Psoas muscle (tissue), 8 donors: ENCODE data around the gene KCNH2. TPM values are rescaled to one million over a fixed set of nuclear protein-coding genes. Genes with fewer than 3 reads are reported as not detected.
A peak's percentile ranks its signal among the peaks of the same experiment; 100 is the strongest.

Source experiments
- ATAC-seq, 4 donors: fragments of 200-7000 bp; cut with Tn5 transposase; one replicate each; pipeline ENCODE4 v1.9.1; 2020; ENCODE audit warnings: moderate library complexity in 3 of 4, mild to moderate bottlenecking in 2 of 4
- DNase-seq, 2 donors: peaks; one replicate each; pipeline ENCODE4 v3.0.0-alpha.2; 2020
- H3K27ac ChIP-seq: fragments of 200-600 bp; one replicate; pipeline ENCODE4 v1.8.0; 2022
- H3K27me3 ChIP-seq, 3 donors: fragments of 200-600 bp in 1 of 3; one replicate each; pipeline versions ENCODE4 v1.6.1 to v1.8.0; 2013 to 2022; ENCODE audit warnings: low read length in 2 of 3, mild to moderate bottlenecking in 2 of 3, moderate library complexity in 1 of 3; ENCODE audit not compliant: insufficient read depth in 3 of 3
- H3K36me3 ChIP-seq, 2 donors: fragments of 200-600 bp in 1 of 2; one replicate each; pipeline versions ENCODE4 v1.6.1 to v1.8.0; 2013 to 2022; ENCODE audit warnings: low read depth in 1 of 2, mild to moderate bottlenecking in 1 of 2, moderate library complexity in 1 of 2; ENCODE audit not compliant: insufficient read depth in 1 of 2
- H3K4me1 ChIP-seq: fragments of 200-600 bp; one replicate; pipeline ENCODE4 v1.8.0; 2022
- H3K4me3 ChIP-seq: fragments of 200-600 bp; one replicate; pipeline ENCODE4 v1.8.0; 2022; ENCODE audit warnings: mild to moderate bottlenecking
- H3K9me3 ChIP-seq: fragments of 200-600 bp; one replicate; pipeline ENCODE4 v1.8.0; 2022
- WGBS, 3 donors: extraction: QIAGEN DNeasy Blood & Tissue Kit; methylation state at CpG; one replicate each; pipeline versions ENCODE4 v1.1.6 to v1.1.7; 2013; 5-methylcytosine and 5-hydroxymethylcytosine counted together
- intact Hi-C, 2 donors: fragments of 100-400 bp; cut with DNase I; formaldehyde crosslinking; loops; one replicate each; pipeline versions ENCODE4 v1.11.0 to v1.14.2; 2022
- polyA plus RNA-seq, 3 donors: library from polyadenylated mRNA; stranded (reverse); fragments of 200-250 nt; gene quantifications; one replicate each; pipeline ENCODE4 v1.2.3, GENCODE V29; 2013
- total RNA-seq, 4 donors: library from RNA; stranded (reverse); fragmentation: NEBNext Ultra II Directional in 2 of 4; extraction: Animal tissue kit (Norgen Biotek cat#: 25700) in 2 of 4; gene quantifications; one replicate each; pipeline versions ENCODE4 v1.2.1 to v1.2.4, GENCODE V29; 2021 to 2023
- TF ChIP-seq, protein P1 (sequence below): fragments of 200-600 bp; IDR thresholded peaks from one replicate; pipeline ENCODE4 v1.8.0; 2022; ENCODE audit warnings: antibody characterized with exemption
- donor health status: healthy with polysubstance abuse.
- donor health status: DM: no; HTN: no; CAD: no; lungs with moderate emphysema.
- donor health status: Bipolar disorder and iron deficiency.
- donor health status: healthy.
- donor health status: DM: yes; HTN: yes; CAD: no.
- donor health status: DM: no; HTN: no; CAD: no.
- donor health status: DM: no; HTN: no; CAD: no.
- donor health status: DM: yes; HTN: yes; CAD: no.

The KCNH2 gene
- total and polyA plus RNA-seq, 7 donors: 0.18 to 0.48 (median 0.22) TPM

DNA sequence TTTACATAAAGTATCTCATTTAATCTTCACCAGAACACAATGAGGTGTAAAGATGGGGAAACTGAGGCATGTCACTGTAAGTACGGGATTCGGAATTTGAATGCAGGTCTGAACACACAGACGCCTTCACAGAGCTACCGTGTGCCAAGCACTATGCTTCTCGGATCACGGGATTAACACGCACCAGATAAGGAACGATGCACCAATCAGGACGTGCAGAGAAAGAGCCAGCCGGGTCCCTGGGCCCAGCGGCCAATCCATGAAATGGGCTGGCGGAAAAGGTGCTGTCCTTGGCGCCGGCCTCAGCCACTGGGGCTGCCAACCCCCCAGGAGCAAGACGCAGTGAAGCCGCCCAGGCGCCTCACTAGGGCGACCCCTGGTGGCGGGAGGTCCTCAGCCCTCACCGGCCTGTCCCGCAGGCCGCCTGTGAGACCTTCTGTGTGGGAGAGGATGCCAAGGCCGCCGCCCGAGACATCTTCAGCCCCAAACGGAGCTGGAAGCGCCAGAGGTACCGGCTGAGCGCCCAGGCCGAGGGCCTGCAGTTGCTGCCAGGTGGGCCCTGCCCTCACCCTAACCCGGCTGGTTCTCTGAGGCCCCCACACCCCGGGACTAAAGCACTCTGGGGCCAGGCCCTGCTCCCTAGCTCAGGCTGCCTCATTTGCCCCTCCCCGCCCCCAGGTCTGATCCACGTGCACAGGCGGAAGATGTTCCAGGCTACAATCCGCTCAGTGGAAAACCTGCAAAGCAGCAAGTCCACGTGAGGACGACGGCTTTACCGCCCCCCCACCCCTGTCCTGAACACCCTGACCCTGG is 30.6 kb upstream of the KCNH2 start:
- ATAC-seq: peak; percentile 33 to 63 (median 62)
- peak; percentile 71 to 85 for DNase-seq
- Histone ChIP-seq H3K27ac (no peak overlapping the region), H3K9me3 (no peaks in the 10 kb centered on the region), H3K4me3 (no peak overlapping the region), H3K27me3 (peaks cover 0 to 49% (median 18%) of the 10 kb centered on the region in 3 donors), H3K4me1 (no peaks in the 10 kb centered on the region), H3K36me3 (no peaks in the 10 kb centered on the region)
- WGBS, 3 donors: 38 to 45% (median 42%) methylated on average over 31 to 40 of the region's 40 CpGs
- TF ChIP-seq, protein P1, sequence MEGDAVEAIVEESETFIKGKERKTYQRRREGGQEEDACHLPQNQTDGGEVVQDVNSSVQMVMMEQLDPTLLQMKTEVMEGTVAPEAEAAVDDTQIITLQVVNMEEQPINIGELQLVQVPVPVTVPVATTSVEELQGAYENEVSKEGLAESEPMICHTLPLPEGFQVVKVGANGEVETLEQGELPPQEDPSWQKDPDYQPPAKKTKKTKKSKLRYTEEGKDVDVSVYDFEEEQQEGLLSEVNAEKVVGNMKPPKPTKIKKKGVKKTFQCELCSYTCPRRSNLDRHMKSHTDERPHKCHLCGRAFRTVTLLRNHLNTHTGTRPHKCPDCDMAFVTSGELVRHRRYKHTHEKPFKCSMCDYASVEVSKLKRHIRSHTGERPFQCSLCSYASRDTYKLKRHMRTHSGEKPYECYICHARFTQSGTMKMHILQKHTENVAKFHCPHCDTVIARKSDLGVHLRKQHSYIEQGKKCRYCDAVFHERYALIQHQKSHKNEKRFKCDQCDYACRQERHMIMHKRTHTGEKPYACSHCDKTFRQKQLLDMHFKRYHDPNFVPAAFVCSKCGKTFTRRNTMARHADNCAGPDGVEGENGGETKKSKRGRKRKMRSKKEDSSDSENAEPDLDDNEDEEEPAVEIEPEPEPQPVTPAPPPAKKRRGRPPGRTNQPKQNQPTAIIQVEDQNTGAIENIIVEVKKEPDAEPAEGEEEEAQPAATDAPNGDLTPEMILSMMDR: peak; percentile 48
- intact Hi-C loops: no loop called here

DNA sequence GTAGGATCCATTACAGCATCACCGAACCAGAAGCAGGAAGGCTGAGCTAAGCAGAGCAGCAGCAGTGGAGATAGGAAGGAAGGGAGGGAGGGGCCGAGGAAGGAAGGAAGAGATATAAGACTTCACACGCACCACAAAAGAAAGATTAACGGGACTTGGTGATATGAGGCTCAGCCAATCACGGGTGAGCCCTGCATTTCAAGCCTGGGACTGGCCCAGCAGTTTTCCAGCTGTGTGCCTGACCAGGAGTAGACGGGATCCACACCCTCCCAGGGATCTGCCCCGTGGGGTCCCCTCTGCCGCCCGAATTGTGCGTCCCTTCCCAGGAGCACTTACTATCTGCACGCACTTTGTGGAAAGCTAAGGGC is 30.0 kb upstream of the KCNH2 start:
- WGBS, 3 donors: 44 to 51% (median 45%) methylated on average over 11 of the region's 11 CpGs
- intact Hi-C loops: no loop called here
- H3K9me3 ChIP-seq: no peaks in the 10 kb centered on the region
- ATAC-seq (peak in 1 of 4 donors; percentile 27), DNase-seq (no peak)
- H3K4me1 ChIP-seq: no peaks in the 10 kb centered on the region
- H3K4me3 ChIP-seq: no peak overlapping the region
- TF ChIP-seq, protein P1: no peak
- peaks cover 0 to 45% (median 18%) of the 10 kb centered on the region in 3 donors for H3K27me3 ChIP-seq
- no peaks in the 10 kb centered on the region for H3K36me3 ChIP-seq
- no peak overlapping the region for H3K27ac ChIP-seq

DNA sequence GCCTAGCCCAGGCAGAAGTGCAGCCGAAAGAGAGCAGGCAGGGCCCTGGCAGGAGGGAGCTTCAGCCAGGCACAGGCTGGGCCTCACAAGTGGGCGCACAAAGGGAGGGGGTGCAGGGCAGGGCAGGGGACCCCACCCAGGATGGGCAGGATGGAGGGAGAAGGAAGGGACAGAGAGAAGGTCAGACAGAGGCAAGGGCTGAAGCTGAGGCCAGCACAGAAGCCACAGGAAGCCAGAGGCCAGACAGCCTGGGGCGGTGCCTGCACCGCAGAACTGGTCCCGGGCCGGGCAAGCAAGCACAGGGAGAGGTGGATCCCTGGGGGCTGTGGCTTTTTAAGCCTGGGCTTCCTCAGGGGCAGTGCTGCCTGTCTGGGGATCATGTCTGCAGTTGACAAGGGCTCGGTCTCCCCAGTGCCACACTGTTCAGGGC is 29.4 kb upstream of the KCNH2 start:
- Histone ChIP-seq H3K27me3 (peaks cover 0 to 39% (median 13%) of the 10 kb centered on the region in 3 donors), H3K36me3 (no peaks in the 10 kb centered on the region), H3K27ac (no peak overlapping the region), H3K4me3 (no peak overlapping the region), H3K9me3 (no peaks in the 10 kb centered on the region), H3K4me1 (no peaks in the 10 kb centered on the region)
- TF ChIP-seq, protein P1: no peak
- WGBS, 3 donors: 68 to 86% (median 73%) methylated on average over 7 of the region's 7 CpGs
- peak in 2 of 4 donors; percentile 10 to 34 for ATAC-seq
- DNase-seq: no peak
- intact Hi-C loops: no loop called here

DNA sequence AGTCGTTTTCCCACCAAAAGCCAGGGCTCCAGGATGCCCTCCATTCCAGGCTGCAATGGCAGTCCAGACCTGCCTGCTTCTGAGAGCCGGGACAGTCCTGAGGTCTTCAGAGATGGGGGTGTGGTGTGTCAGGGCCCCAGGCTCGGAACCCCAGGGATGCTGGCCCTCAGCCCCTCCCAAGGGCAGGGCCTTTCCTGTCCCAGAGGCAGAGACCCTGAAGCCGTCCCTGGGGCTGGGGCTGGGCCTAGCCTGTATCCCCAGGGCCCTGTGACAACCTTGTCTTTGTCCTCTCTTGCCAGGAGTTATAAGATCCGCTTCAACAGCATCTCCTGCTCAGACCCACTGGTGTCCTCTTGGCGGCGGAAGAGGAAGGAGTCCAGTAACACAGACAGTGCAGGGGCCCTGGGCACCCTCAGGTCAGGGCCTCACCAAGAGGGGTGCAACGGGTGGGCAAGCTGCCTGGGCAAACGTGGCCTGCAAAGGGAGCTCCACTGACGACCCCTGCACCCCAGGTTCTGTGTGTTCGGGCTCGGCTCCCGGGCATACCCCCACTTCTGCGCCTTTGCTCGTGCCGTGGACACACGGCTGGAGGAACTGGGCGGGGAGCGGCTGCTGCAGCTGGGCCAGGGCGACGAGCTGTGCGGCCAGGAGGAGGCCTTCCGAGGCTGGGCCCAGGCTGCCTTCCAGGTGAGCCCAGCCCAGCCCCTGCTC is 28.6 kb upstream of the KCNH2 start:
- no peaks in the 10 kb centered on the region for H3K9me3 ChIP-seq
- intact Hi-C loops: no loop called here
- no peaks in the 10 kb centered on the region for H3K36me3 ChIP-seq
- no peak overlapping the region for H3K27ac ChIP-seq
- ATAC-seq (no peak), DNase-seq (no peak)
- TF ChIP-seq, protein P1: no peak
- H3K4me1 ChIP-seq: no peaks in the 10 kb centered on the region
- no peak overlapping the region for H3K4me3 ChIP-seq
- WGBS, 3 donors: 71 to 76% (median 76%) methylated on average over 15 to 23 of the region's 23 CpGs
- peaks cover 0 to 31% (median 9%) of the 10 kb centered on the region in 3 donors for H3K27me3 ChIP-seq
